HG03039 (cell line): ENCODE measurements around the gene SLC52A3.
"Not testable (repeated sequence)": the region's sequence is repeated elsewhere in the genome, so short reads cannot be mapped to it uniquely, and the experiment has no call there.

Experiments
- ATAC-seq: cut with Tn5 transposase; IDR thresholded peaks from one replicate; pipeline ENCODE4 v1.9.1; 2021; ENCODE audit warnings: mild to moderate bottlenecking, moderate library complexity; ENCODE audit not compliant: unreplicated experiment

The SLC52A3 gene

GRCh38 chr20:768426-768978 is at the start of gene SLC52A3:
Gene SLC52A3, minus strand, starts transcription at chr20:768500. Its CDS starts 2,726 bp downstream, at chr20:765774.
- no peak for ATAC-seq

GRCh38 chr20:815914-816606 is 47.8 kb upstream of the SLC52A3 start:
- ATAC-seq, result no peak

GRCh38 chr20:815226-815625 is 46.9 kb upstream of the SLC52A3 start:
- ATAC-seq, result no peak

GRCh38 chr20:813390-813789 is 45.1 kb upstream of the SLC52A3 start:
- ATAC-seq, result no peak

- ATAC-seq, result not testable (repeated sequence)
These were observed 44.1 kb upstream of the SLC52A3 start for GRCh38 chr20:812435-812814.

GRCh38 chr20:811776-812434 is 43.6 kb upstream of the SLC52A3 start:
- ATAC-seq, result not testable (repeated sequence)

- no peak for ATAC-seq
These were observed 37.4 kb upstream of the SLC52A3 start for GRCh38 chr20:805713-806112.

GRCh38 chr20:801678-802077 is 33.4 kb upstream of the SLC52A3 start:
- no peak for ATAC-seq

GRCh38 chr20:800026-800425 is 31.7 kb upstream of the SLC52A3 start:
- ATAC-seq, result not testable (repeated sequence)

GRCh38 chr20:798746-799145 is 30.4 kb upstream of the SLC52A3 start:
- ATAC-seq, result not testable (repeated sequence)

- ATAC-seq, result no peak
These were observed 28.6 kb upstream of the SLC52A3 start for GRCh38 chr20:796921-797320.

- ATAC-seq, result no peak
These were observed 23.9 kb upstream of the SLC52A3 start for GRCh38 chr20:792248-792647.

- no peak for ATAC-seq
These were observed 22.8 kb upstream of the SLC52A3 start for GRCh38 chr20:791056-791455.

GRCh38 chr20:787825-788224 is 19.5 kb upstream of the SLC52A3 start:
- ATAC-seq, result no peak

- ATAC-seq, result no peak
These were observed 11.5 kb upstream of the SLC52A3 start for GRCh38 chr20:779771-780170.

- no peak for ATAC-seq
These were observed 7.9 kb upstream of the SLC52A3 start for GRCh38 chr20:776165-776564.

GRCh38 chr20:775679-776135 is 7.4 kb upstream of the SLC52A3 start:
- ATAC-seq, result no peak

- ATAC-seq, result no peak
These were observed 6.4 kb upstream of the SLC52A3 start for GRCh38 chr20:774660-775057.

- ATAC-seq, result no peak
These were observed 5.8 kb upstream of the SLC52A3 start for GRCh38 chr20:774016-774659.

GRCh38 chr20:772806-773205 is 4.5 kb upstream of the SLC52A3 start:
- ATAC-seq, result no peak

GRCh38 chr20:771741-772464 is 3.6 kb upstream of the SLC52A3 start:
- no peak for ATAC-seq
